ENCODE results near the gene RAMP2. TPM values are rescaled to one million over a fixed set of nuclear protein-coding genes. Genes with fewer than 3 reads are reported as not detected.

RAMP2 gene
- total RNA-seq, 5 donors from 2014 or later (not counting 1 experiment from before 2014, with no cell fraction given), result not detected

DNA sequence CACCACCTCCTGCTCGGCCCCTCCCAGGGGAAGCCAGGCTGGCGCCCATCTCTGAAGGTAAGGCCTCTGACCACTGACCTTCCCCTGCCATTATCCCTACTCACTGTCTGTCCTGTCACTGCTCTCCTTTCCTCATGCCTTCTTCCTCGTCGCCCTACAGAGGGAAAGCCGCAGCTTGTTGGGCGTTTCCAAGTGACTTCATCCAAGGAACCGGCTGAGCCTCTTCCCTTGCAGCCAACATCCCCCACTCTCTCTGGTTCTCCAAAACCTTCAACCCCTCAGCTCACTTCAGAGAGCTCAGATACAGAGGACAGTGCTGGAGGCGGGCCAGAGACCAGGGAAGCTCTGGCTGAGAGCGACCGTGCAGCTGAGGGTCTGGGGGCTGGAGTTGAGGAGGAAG lies 34.4 kb downstream of the RAMP2 start:
- H3K4me3 ChIP-seq (ENCODE audit: control insufficient read depth in 1 of 2, extremely low read depth in 1 of 2, low read length in 1 of 2), result no peak overlapping the region
- POLR2A ChIA-PET, result interaction anchor here in 1 of 2 donors (0.6 kb wide), 1 partner anchor 65 kb away, joined by 3 read pairs; no protein-coding TSS in a partner anchor
- Mint-ChIP-seq H3K4me1 (peaks cover 21 to 32% (median 25%) of the 10 kb centered on the region in 3 donors), H3K4me3 (no peak overlapping the region), H3K27ac (no peak overlapping the region), H3K36me3 (peaks cover 7% of the 10 kb centered on the region), H3K9me3 (no peaks in the 10 kb centered on the region), H3K27me3 (peaks cover 0 to 2% of the 10 kb centered on the region in 2 donors)
- no peak overlapping the region for H3K27ac ChIP-seq (ENCODE audit: low read length)
- CTCF ChIA-PET, result no interaction called here
- DNase-seq, result no peak
- peaks cover 2 to 29% of the 10 kb centered on the region in 2 experiments for H3K4me1 ChIP-seq (ENCODE audit: control insufficient read depth in 1 of 2, extremely low read depth in 1 of 2, insufficient read depth in 2 of 2, low read length in 2 of 2)
- ATAC-seq (replicated peaks in 1 of 4), result no peak
- H3K9me3 ChIP-seq, result no peaks in the 10 kb centered on the region
- 97% methylated on average over 9 of the region's 10 CpGs for WGBS (ENCODE audit: insufficient coverage)
- peaks cover 0 to under 1% of the 10 kb centered on the region in 2 experiments for H3K27me3 ChIP-seq (replicated peaks in 1 of 2; ENCODE audit: control insufficient read depth in 2 of 2, extremely low read depth in 1 of 2, insufficient read depth in 2 of 2, low read length in 1 of 2)
- H3K36me3 ChIP-seq (ENCODE audit: control insufficient read depth in 2 of 2, extremely low read depth in 1 of 2, insufficient read depth in 1 of 2, low read length in 1 of 2), result no peaks in the 10 kb centered on the region

DNA sequence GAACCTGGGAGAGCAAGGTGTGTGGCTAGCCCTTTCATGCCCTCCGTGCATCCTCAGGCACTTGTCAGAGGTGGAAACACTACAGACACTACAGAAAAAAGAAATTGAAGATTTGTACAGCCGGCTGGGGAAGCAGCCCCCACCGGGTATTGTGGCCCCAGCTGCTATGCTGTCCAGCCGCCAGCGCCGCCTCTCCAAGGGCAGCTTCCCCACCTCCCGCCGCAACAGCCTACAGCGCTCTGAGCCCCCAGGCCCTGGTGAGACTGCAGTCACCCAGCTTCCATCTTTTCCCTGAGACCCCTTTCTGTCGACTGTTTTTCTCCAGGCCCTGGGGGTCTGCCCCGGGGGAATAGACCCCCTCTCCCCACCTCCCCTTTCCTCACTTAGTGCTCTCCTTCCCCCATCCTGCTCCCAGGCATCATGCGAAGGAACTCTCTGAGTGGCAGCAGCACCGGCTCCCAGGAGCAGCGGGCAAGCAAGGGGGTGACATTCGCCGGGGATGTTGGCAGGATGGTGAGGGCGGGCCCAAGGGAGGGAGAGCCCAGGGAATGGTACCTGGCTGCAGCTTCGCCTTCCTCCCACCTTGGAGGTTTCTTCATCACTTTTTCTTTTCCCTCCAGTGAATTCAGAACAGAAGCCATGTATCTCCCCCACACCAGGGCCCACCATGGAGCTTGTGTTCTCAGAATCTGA lies 35.2 kb downstream of the RAMP2 start:
- ATAC-seq (replicated peaks in 1 of 4) (no peak), DNase-seq (no peak)
- WGBS (ENCODE audit: insufficient coverage), result 98% methylated on average over 10 of the region's 18 CpGs
- H3K27ac ChIP-seq (ENCODE audit: low read length), result no peak overlapping the region
- H3K27me3 ChIP-seq (replicated peaks in 1 of 2; ENCODE audit: control insufficient read depth in 2 of 2, extremely low read depth in 1 of 2, insufficient read depth in 2 of 2, low read length in 1 of 2), result no peaks in the 10 kb centered on the region
- H3K4me3 Mint-ChIP-seq, result peak overlapping the region in 2 of 3 donors; percentile 88 to 95
- H3K27me3 Mint-ChIP-seq, result peaks cover 0 to 2% of the 10 kb centered on the region in 2 donors
- no peak overlapping the region for H3K27ac Mint-ChIP-seq
- no peaks in the 10 kb centered on the region for H3K36me3 ChIP-seq (ENCODE audit: control insufficient read depth in 2 of 2, extremely low read depth in 1 of 2, insufficient read depth in 1 of 2, low read length in 1 of 2)
- no peaks in the 10 kb centered on the region for H3K9me3 ChIP-seq
- H3K4me1 Mint-ChIP-seq, result peaks cover 21 to 32% (median 25%) of the 10 kb centered on the region in 3 donors
- H3K9me3 Mint-ChIP-seq, result no peaks in the 10 kb centered on the region
- CTCF ChIA-PET, result no interaction called here
- peaks cover 2 to 29% of the 10 kb centered on the region in 2 experiments for H3K4me1 ChIP-seq (ENCODE audit: control insufficient read depth in 1 of 2, extremely low read depth in 1 of 2, insufficient read depth in 2 of 2, low read length in 2 of 2)
- peaks cover 7% of the 10 kb centered on the region for H3K36me3 Mint-ChIP-seq
- H3K4me3 ChIP-seq (ENCODE audit: control insufficient read depth in 1 of 2, extremely low read depth in 1 of 2, low read length in 1 of 2), result no peak overlapping the region
- POLR2A ChIA-PET, result interaction anchor here in 1 of 2 donors (0.6 kb wide), 1 partner anchor 162 kb away, joined by 3 read pairs; no protein-coding TSS in a partner anchor

DNA sequence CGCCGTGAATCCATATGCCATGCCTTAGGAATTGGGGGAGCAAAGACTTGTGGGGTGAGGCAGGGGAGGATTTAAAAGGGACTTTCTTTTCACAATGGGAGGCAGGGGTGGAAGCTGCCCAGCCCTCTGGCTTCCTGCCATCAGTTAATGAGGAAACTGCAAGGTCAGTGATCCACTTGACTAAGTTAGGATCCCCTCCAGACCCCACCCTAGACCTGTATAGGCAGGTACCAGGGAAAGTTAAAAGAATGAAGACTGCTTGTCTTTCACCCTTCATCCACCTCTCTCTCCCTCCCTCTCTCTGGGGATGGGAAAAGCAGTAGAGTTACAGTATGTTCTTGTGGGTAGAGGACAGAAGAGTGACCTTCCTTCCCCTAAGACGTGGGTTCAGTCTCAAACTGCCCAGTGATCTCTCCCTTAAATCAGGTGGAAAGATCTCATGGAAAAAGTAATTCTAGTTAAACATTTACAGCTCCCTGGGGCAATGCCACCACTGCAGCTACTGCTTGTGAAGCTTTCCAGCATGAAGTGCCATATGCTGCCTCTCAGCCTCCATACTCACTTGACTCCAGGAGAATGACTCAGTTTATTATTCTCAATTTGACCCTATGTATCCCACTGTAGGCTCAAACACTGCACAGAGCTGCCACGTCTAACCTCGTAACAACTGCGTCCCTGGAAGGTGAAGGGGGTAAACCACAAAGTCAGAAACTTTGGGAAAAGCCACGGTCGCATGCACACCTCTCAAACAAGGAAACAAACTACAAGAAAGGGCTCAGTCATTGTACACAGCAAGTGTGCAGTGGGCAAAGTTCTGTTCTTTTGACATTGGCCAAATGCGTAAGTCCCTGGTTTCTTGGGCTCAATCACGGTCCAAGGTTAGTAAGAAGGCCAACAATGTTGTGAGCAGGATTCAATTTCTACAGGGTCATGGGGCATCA lies 36.3 kb downstream of the RAMP2 start:
- DNase-seq (no peak), ATAC-seq (replicated peaks in 1 of 4) (no peak)
- Histone ChIP-seq H3K27ac (ENCODE audit: low read length) (no peak overlapping the region), H3K27me3 (replicated peaks in 1 of 2; ENCODE audit: control insufficient read depth in 2 of 2, extremely low read depth in 1 of 2, insufficient read depth in 2 of 2, low read length in 1 of 2) (no peaks in the 10 kb centered on the region), H3K9me3 (no peaks in the 10 kb centered on the region), H3K4me1 (ENCODE audit: control insufficient read depth in 1 of 2, extremely low read depth in 1 of 2, insufficient read depth in 2 of 2, low read length in 2 of 2) (peaks cover 2 to 29% of the 10 kb centered on the region in 2 experiments), H3K36me3 (ENCODE audit: control insufficient read depth in 2 of 2, extremely low read depth in 1 of 2, insufficient read depth in 1 of 2, low read length in 1 of 2) (no peaks in the 10 kb centered on the region), H3K4me3 (ENCODE audit: control insufficient read depth in 1 of 2, extremely low read depth in 1 of 2, low read length in 1 of 2) (peak overlapping the region; percentile 97 to 99)
- H3K36me3 Mint-ChIP-seq, result peaks cover 7% of the 10 kb centered on the region
- peaks cover 21 to 32% (median 25%) of the 10 kb centered on the region in 3 donors for H3K4me1 Mint-ChIP-seq
- peaks cover 0 to 2% of the 10 kb centered on the region in 2 donors for H3K27me3 Mint-ChIP-seq
- peak overlapping the region; percentile 88 to 95 (median 95) for H3K4me3 Mint-ChIP-seq
- CTCF ChIA-PET, result interaction anchor here in 1 of 2 donors (1.1 kb wide), 1 partner anchor 27 kb away, joined by 4 read pairs; the partner anchor contains the start of gene BECN1
- no peaks in the 10 kb centered on the region for H3K9me3 Mint-ChIP-seq
- WGBS (ENCODE audit: insufficient coverage), result 93% methylated on average over 4 of the region's 10 CpGs
- no peak overlapping the region for H3K27ac Mint-ChIP-seq
- POLR2A ChIA-PET, result interaction anchor here in 1 of 2 donors (0.6 kb wide), 1 partner anchor 163 kb away, joined by 3 read pairs; no protein-coding TSS in a partner anchor

DNA sequence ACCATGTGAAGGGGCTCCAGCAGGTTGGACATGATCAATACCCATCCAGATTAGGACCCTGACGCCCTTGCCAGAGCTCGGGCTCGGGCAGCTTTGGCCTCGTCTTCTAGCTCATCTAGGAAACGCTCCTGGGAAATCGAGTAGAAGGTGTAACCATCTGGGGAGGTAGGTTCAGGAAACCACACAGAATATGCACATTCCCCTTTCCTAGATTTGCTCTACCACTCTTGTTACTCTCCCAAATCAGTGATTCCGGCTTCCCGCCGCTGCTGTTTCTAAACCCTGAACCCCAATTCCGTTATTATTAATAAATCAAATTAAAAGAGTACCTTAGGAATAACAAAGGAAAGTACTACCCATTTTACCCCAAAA lies 37.0 kb downstream of the RAMP2 start:
- H3K4me1 Mint-ChIP-seq, result peaks cover 21 to 32% (median 25%) of the 10 kb centered on the region in 3 donors
- Histone ChIP-seq H3K27ac (ENCODE audit: low read length) (no peak overlapping the region), H3K36me3 (ENCODE audit: control insufficient read depth in 2 of 2, extremely low read depth in 1 of 2, insufficient read depth in 1 of 2, low read length in 1 of 2) (no peaks in the 10 kb centered on the region), H3K9me3 (no peaks in the 10 kb centered on the region), H3K27me3 (replicated peaks in 1 of 2; ENCODE audit: control insufficient read depth in 2 of 2, extremely low read depth in 1 of 2, insufficient read depth in 2 of 2, low read length in 1 of 2) (no peaks in the 10 kb centered on the region), H3K4me1 (ENCODE audit: control insufficient read depth in 1 of 2, extremely low read depth in 1 of 2, insufficient read depth in 2 of 2, low read length in 2 of 2) (peaks cover 2 to 29% of the 10 kb centered on the region in 2 experiments), H3K4me3 (ENCODE audit: control insufficient read depth in 1 of 2, extremely low read depth in 1 of 2, low read length in 1 of 2) (peak overlapping the region; percentile 97 to 99)
- ChIA-PET CTCF (interaction anchor here in 1 of 2 donors (0.6 to 1.3 kb wide), 4 partner anchors 26 to 240 kb away, joined by 3 to 4 read pairs (median 4); partner anchors contain the start of genes BECN1 and PSME3), POLR2A (interaction anchor here in 1 of 2 donors (1.0 kb wide), 1 partner anchor 25 kb away, joined by 3 read pairs; no protein-coding TSS in a partner anchor)
- WGBS (ENCODE audit: insufficient coverage), result 69% methylated on average over 2 of the region's 10 CpGs
- peaks cover 7% of the 10 kb centered on the region for H3K36me3 Mint-ChIP-seq
- H3K4me3 Mint-ChIP-seq, result peak overlapping the region; percentile 88 to 95 (median 95)
- no peaks in the 10 kb centered on the region for H3K9me3 Mint-ChIP-seq
- no peak for DNase-seq
- peaks cover 0 to 2% of the 10 kb centered on the region in 2 donors for H3K27me3 Mint-ChIP-seq
- no peak for ATAC-seq (replicated peaks in 1 of 4)
- H3K27ac Mint-ChIP-seq, result peak overlapping the region; percentile 61 to 82

DNA sequence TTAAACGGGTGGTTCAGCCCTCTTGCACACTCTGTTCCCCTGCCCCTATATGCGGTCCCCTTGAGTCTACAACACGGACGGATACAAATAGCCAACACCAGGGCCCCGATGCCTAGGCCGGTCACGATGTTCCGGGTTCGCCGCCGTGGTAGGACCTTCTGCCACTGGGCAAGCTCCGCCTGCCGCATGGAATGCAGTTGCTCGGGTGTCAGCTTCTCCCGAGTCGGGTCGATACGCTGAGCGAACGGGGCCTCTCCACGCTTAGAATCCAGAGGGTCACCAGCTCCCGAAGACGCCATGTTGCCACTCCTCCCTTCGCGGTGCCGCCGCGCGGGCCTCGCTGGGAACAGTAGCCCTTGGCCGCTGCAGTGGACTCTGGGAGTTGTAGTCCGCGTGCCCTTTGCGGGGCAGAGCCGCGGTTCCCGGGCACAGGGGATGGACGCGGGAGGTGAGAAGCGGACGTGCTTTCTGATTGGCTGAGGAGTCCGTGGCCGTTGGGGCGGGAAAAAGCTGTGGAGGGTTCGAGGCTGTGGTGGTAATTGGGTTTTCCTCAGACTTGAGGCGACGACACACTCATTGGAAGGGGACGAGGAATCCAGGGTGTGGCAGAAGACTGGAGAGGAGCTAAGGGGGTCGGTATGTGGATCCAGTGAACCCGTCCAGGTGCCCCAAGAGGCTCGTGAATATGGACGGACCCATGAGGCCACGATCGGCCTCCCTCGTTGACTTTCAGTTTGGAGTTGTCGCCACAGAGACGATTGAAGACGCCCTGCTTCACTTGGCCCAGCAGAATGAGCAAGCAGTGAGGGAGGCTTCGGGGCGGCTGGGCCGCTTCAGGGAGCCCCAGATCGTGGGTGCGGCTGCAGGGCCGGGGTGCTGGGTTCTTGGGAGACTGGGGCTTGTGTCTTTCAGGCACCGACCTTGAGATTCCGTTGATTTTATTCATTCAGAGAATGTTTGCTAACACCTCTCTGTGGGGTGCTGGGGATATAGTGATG lies 37.7 kb downstream of the RAMP2 start, which contains the start of the genes CNTD1 and COA3:
Gene CNTD1 (plus strand): TSS at position 479 of the 998 bp plus-strand sequence. CDS start 207 bp downstream, at position 686.
Gene COA3 (minus strand): TSS at position 322 of the 998 bp plus-strand sequence. CDS start 23 bp downstream, at position 299.
- ChIA-PET POLR2A (interaction anchor here in 1 of 2 donors (1.0 kb wide), 1 partner anchor 25 kb away, joined by 3 read pairs; no protein-coding TSS in a partner anchor), CTCF (interaction anchor here in 1 of 2 donors (0.6 to 1.3 kb wide), 4 partner anchors 25 to 240 kb away, joined by 3 to 4 read pairs (median 4); partner anchors contain the start of genes BECN1 and PSME3)
- Mint-ChIP-seq H3K27ac (peak within 1 kb of the TSS; percentile 61 to 82), H3K4me1 (peaks cover 21 to 32% (median 25%) of the 10 kb centered on the region in 3 donors), H3K27me3 (peaks cover 0 to 2% of the 10 kb centered on the region in 2 donors), H3K36me3 (peaks cover 7% of the 10 kb centered on the region), H3K9me3 (no peaks in the 10 kb centered on the region), H3K4me3 (peak within 1 kb of the TSS; percentile 88 to 95 (median 95))
- Histone ChIP-seq H3K36me3 (ENCODE audit: control insufficient read depth in 2 of 2, extremely low read depth in 1 of 2, insufficient read depth in 1 of 2, low read length in 1 of 2) (no peaks in the 10 kb centered on the region), H3K27me3 (replicated peaks in 1 of 2; ENCODE audit: control insufficient read depth in 2 of 2, extremely low read depth in 1 of 2, insufficient read depth in 2 of 2, low read length in 1 of 2) (no peaks in the 10 kb centered on the region), H3K27ac (ENCODE audit: low read length) (no peak within 1 kb of the TSS), H3K4me1 (ENCODE audit: control insufficient read depth in 1 of 2, extremely low read depth in 1 of 2, insufficient read depth in 2 of 2, low read length in 2 of 2) (peaks cover 2 to 29% of the 10 kb centered on the region in 2 experiments), H3K4me3 (ENCODE audit: control insufficient read depth in 1 of 2, extremely low read depth in 1 of 2, low read length in 1 of 2) (peak within 1 kb of the TSS; percentile 97 to 99), H3K9me3 (no peaks in the 10 kb centered on the region)
- peak; percentile 31 to 82 (median 60) for DNase-seq
- peak; percentile 98 to 100 (median 99) for ATAC-seq (replicated peaks in 1 of 4)
- 27% methylated on average over 65 of the region's 66 CpGs for WGBS (ENCODE audit: insufficient coverage)
